DMS153 (cell line): ENCODE measurements around the gene EEF1G.
"Not testable (repeated sequence)": the region's sequence is repeated elsewhere in the genome, so short reads cannot be mapped to it uniquely, and the experiment has no call there.

ENCODE experiments used
- DNase-seq: peaks from one replicate; lab custom pipeline; 2025; lab: John Stamatoyannopoulos, UW

The EEF1G gene

GRCh38 chr11:62554387-62555167, 19.1 kb downstream of the EEF1G start:
- no peak for DNase-seq

GRCh38 chr11:62553839-62554361, 19.8 kb downstream of the EEF1G start:
- no peak for DNase-seq

- no peak for DNase-seq
Observed at GRCh38 chr11:62553080-62553838, 20.4 kb downstream of the EEF1G start.

- DNase-seq = no peak
Observed at GRCh38 chr11:62552485-62553079, 21.1 kb downstream of the EEF1G start.

- not testable (repeated sequence) for DNase-seq
Observed at GRCh38 chr11:62550478-62550877, 23.2 kb downstream of the EEF1G start.

GRCh38 chr11:62548545-62549335, 25.0 kb downstream of the EEF1G start:
- DNase-seq = no peak

GRCh38 chr11:62547691-62548281, 25.9 kb downstream of the EEF1G start:
- no peak for DNase-seq

GRCh38 chr11:62546929-62547625, 26.6 kb downstream of the EEF1G start:
- no peak for DNase-seq

GRCh38 chr11:62546244-62546928, 27.3 kb downstream of the EEF1G start, which contains the start of gene AHNAK:
TSS of gene AHNAK (minus strand) at chr11:62546806. CDS start at chr11:62536098, 10,708 bp downstream.
- no peak for DNase-seq

GRCh38 chr11:62545437-62546243, 28.1 kb downstream of the EEF1G start:
- DNase-seq = no peak

GRCh38 chr11:62544581-62545436, 28.9 kb downstream of the EEF1G start:
- DNase-seq = no peak

- DNase-seq = no peak
Observed at GRCh38 chr11:62543680-62544444, 29.8 kb downstream of the EEF1G start.

GRCh38 chr11:62542750-62543567, 30.7 kb downstream of the EEF1G start:
- peak; percentile 22 for DNase-seq

- peak; percentile 48 for DNase-seq
Observed at GRCh38 chr11:62542111-62542745, 31.5 kb downstream of the EEF1G start.

- no peak for DNase-seq
Observed at GRCh38 chr11:62540804-62541701, 32.6 kb downstream of the EEF1G start.
